Loucy (cell line): ENCODE data around the gene INTS1.

ENCODE experiments used
- H2AFZ ChIP-seq: fragments of 200-600 bp; sonication (generic); 2 replicates; pipeline ENCODE4 v1.6.0; 2016; ENCODE audit warnings: antibody characterized with exemption, mild to moderate bottlenecking, low read length, moderate library complexity
- H3F3A ChIP-seq: fragments of 200-600 bp; 2 replicates; pipeline ENCODE4 v1.6.0; 2016; ENCODE audit warnings: antibody characterized with exemption, low read depth, mild to moderate bottlenecking
- H3K27me3 ChIP-seq: fragments of 200-600 bp; sonication (generic); 2 replicates; pipeline ENCODE4 v1.6.1; 2014; ENCODE audit warnings: low read length, mild to moderate bottlenecking; ENCODE audit not compliant: insufficient read depth, poor library complexity, severe bottlenecking
- H3K36me3 ChIP-seq: fragments of 200-600 bp; sonication (generic); 2 replicates; pipeline ENCODE4 v1.6.1; 2016; ENCODE audit warnings: low read length; ENCODE audit not compliant: insufficient read depth
- H3K4me1 ChIP-seq: fragments of 200-600 bp; sonication (generic); 2 replicates; pipeline ENCODE4 v1.5.1; 2014; ENCODE audit warnings: low read length, mild to moderate bottlenecking; ENCODE audit not compliant: insufficient read depth, poor library complexity, severe bottlenecking
- H3K4me2 ChIP-seq: fragments of 200-600 bp; sonication (generic); 2 replicates; pipeline ENCODE4 v1.6.0; 2014; ENCODE audit warnings: antibody characterized with exemption, low read length, low read depth, mild to moderate bottlenecking; ENCODE audit not compliant: poor library complexity, severe bottlenecking
- H3K4me3 ChIP-seq: fragments of 200-600 bp; sonication (generic); 2 replicates; pipeline ENCODE4 v1.5.1; 2014; ENCODE audit warnings: low read length, mild to moderate bottlenecking, mixed read lengths; ENCODE audit not compliant: poor library complexity, severe bottlenecking
- H3K79me2 ChIP-seq: fragments of 200-600 bp; sonication (generic); 2 replicates; pipeline ENCODE4 v1.6.1; 2014; ENCODE audit warnings: low read length; ENCODE audit not compliant: insufficient read depth
- H3K9ac ChIP-seq: fragments of 200-600 bp; sonication (generic); 2 replicates; pipeline ENCODE4 v1.6.0; 2014; ENCODE audit warnings: mild to moderate bottlenecking, low read depth, low read length, moderate library complexity; ENCODE audit not compliant: poor library complexity, severe bottlenecking
- H3K9me2 ChIP-seq: fragments of 200-600 bp; sonication (generic); replicated peaks from 2 replicates; pipeline ENCODE4 v1.6.1; 2016; ENCODE audit warnings: low read depth, low read length, mixed read lengths
- H3K9me3 ChIP-seq: fragments of 200-600 bp; sonication (generic); 2 replicates; pipeline ENCODE4 v1.6.1; 2014; ENCODE audit warnings: mild to moderate bottlenecking, antibody characterized with exemption, low read length, low read depth; ENCODE audit not compliant: insufficient read depth
- H4K20me1 ChIP-seq: fragments of 200-600 bp; sonication (generic); 2 replicates; pipeline ENCODE4 v1.6.0; 2014; ENCODE audit warnings: antibody characterized with exemption, low read length, mild to moderate bottlenecking; ENCODE audit not compliant: insufficient read depth, poor library complexity, severe bottlenecking
- EZH2phosphoT487 ChIP-seq: fragments of 200-600 bp; IDR thresholded peaks from 2 replicates; pipeline ENCODE4 v1.6.1; 2018; ENCODE audit warnings: antibody characterized with exemption, mild to moderate bottlenecking, moderate library complexity, borderline replicate concordance
- TF ChIP-seq, protein P1 (sequence below): fragments of 200-600 bp; sonication (generic); conservative IDR thresholded peaks from 2 replicates; pipeline ENCODE4 v1.5.1; 2014; ENCODE audit warnings: mild to moderate bottlenecking, antibody characterized with exemption, low read length

INTS1 gene

DNA sequence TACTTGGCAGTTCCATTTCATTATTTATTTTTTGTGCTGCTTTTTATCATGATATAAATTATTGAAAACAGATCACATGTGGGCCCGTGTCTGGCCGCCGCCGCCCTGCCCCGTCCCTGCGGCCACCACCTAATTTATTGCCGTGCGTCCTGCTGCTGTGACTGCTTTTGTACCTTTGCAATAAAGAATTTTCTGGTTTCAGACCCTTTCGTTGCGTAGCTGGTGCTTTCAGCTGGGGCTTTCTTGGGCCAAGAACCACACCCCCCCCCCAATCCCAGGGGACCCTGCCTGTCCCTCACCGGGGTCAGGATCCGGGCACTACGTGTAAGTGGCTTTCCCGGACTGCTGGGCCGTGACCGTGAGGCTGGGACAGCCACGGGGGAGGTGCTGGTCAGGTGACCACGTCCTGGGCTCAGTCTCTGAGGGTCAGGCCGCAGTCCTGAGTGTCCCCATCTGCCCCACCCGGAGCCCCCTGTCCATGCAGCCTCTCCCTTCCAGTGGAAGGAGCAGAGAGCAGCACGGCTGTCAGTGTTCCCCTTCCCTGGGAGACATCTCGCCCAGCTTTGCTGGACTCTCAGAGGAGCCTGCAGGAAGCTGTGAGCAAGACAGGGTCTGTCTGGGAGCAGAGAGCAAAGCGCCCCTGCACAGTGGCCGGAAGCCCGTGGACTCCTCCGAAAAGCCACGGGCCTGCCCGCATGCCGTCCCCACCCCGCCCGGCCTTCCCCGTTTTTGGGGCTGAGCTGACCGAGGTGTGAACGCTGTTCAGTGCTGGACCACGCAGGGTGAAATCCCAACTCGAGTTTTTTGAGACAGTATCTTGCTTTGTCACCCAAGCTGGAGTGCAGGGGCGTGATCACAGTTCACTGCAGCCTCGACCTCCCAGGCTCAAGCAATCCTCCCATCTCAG is 38.9 kb upstream of the INTS1 start:
- H3K4me3 ChIP-seq, result no peak overlapping the region
- no peaks in the 10 kb centered on the region for H3K27me3 ChIP-seq
- H3K36me3 ChIP-seq, result peaks cover 55% of the 10 kb centered on the region; the same call in 1 of the 2 replicates
- H3K9me2 ChIP-seq, result no peaks in the 10 kb centered on the region
- no peaks in the 10 kb centered on the region for H3K9me3 ChIP-seq
- H3F3A ChIP-seq, result no peaks in the 10 kb centered on the region
- peaks cover 21% of the 10 kb centered on the region for H4K20me1 ChIP-seq
- no peak overlapping the region for H3K4me2 ChIP-seq
- H3K79me2 ChIP-seq, result peaks cover 18% of the 10 kb centered on the region; the same call in 1 of the 2 replicates
- H3K4me1 ChIP-seq, result no peaks in the 10 kb centered on the region
- TF ChIP-seq EZH2phosphoT487, result no peak
- TF ChIP-seq, protein P1, sequence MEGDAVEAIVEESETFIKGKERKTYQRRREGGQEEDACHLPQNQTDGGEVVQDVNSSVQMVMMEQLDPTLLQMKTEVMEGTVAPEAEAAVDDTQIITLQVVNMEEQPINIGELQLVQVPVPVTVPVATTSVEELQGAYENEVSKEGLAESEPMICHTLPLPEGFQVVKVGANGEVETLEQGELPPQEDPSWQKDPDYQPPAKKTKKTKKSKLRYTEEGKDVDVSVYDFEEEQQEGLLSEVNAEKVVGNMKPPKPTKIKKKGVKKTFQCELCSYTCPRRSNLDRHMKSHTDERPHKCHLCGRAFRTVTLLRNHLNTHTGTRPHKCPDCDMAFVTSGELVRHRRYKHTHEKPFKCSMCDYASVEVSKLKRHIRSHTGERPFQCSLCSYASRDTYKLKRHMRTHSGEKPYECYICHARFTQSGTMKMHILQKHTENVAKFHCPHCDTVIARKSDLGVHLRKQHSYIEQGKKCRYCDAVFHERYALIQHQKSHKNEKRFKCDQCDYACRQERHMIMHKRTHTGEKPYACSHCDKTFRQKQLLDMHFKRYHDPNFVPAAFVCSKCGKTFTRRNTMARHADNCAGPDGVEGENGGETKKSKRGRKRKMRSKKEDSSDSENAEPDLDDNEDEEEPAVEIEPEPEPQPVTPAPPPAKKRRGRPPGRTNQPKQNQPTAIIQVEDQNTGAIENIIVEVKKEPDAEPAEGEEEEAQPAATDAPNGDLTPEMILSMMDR, result no peak
- no peak overlapping the region for H2AFZ ChIP-seq
- H3K9ac ChIP-seq, result no peak overlapping the region

DNA sequence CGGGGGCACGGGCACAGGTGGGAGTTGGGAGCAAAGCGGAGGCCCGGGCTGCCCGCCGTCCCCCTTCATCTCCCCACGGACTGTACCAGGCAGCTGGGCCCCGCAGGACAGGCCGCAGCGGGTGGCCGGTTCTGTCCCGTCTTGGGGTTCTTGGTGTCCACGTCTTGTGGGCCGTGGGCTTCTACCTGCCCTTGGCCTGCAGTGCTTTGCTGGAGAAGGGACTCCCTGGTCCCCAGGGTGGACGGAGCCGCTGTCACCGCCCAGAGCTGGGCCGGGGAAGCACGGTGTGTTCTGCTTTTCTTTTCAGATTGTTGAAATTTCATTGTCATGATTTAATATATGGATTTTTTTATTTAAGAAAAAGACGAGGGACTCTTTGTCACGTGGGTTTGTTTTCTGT is 38.1 kb upstream of the INTS1 start:
- Histone ChIP-seq H4K20me1 (peaks cover 29% of the 10 kb centered on the region), H3F3A (no peaks in the 10 kb centered on the region), H3K36me3 (peaks cover 55% of the 10 kb centered on the region; the same call in 1 of the 2 replicates)

DNA sequence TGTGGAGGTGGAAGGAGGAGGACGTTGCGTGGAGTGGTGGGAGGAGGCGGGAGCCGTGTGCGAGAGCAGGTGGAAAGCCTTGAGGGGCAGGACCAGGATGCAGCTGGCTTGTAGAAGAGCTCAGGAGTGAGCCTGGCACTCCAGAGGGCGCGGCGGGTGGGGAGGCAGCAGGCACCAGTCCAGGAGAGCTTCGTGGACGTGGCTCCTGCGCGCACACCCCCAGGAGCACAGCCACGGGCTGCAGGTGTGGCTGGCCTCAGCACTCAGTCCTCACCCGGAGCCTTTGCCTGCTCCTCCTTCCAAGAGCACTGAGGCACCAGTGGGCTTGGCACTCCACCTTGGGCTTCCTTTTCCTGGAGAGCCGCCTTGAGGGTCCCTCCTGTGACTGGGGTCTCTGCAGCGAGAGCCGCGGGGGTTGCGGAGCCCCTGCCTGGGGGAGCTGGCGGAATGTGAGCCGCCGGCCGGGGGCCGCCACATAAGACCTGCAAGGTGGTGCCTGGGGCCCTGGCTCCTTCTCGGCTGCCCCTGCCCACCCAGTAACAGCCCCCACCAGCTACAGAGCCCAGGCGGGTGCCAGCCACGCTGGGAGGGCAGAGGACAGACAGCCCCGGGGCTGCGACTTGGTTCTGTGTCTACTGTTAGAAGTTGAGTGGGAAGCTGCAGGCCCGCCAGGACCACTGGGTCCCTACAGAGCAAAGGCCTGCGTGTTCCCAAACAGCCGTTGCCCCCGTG is 37.4 kb upstream of the INTS1 start:
- Histone ChIP-seq H3K9me3 (no peaks in the 10 kb centered on the region), H3K9ac (no peak overlapping the region), H3K79me2 (peaks cover 33% of the 10 kb centered on the region), H3K4me3 (no peak overlapping the region), H3K9me2 (no peaks in the 10 kb centered on the region), H3K27me3 (no peaks in the 10 kb centered on the region), H2AFZ (no peak overlapping the region), H3K4me1 (no peaks in the 10 kb centered on the region), H3F3A (no peaks in the 10 kb centered on the region), H3K4me2 (no peak overlapping the region), H4K20me1 (peaks cover 36% of the 10 kb centered on the region), H3K36me3 (peaks cover 55% of the 10 kb centered on the region; the same call in 1 of the 2 replicates)
- TF ChIP-seq EZH2phosphoT487, result no peak
- TF ChIP-seq, protein P1, result no peak

More for the DNA sequence above, 38.1 kb upstream of the INTS1 start:
- Histone ChIP-seq H3K9me2 (no peaks in the 10 kb centered on the region), H3K9me3 (no peaks in the 10 kb centered on the region), H3K4me3 (no peak overlapping the region), H3K4me1 (no peaks in the 10 kb centered on the region), H3K9ac (no peak overlapping the region), H3K4me2 (no peak overlapping the region), H3K79me2 (peaks cover 26% of the 10 kb centered on the region; the same call in 1 of the 2 replicates), H3K27me3 (no peaks in the 10 kb centered on the region), H2AFZ (no peak overlapping the region)
- TF ChIP-seq, protein P1, result no peak
- TF ChIP-seq EZH2phosphoT487, result no peak
